Activated CD8-positive, alpha-beta memory T cell treated with anti-CD3 and anti-CD28 coated beads, Interleukin-2, amount 50 U/mL, for 4 hours (primary cell): ENCODE data around the gene TMC2.
A peak's percentile ranks its signal among the peaks of the same experiment; 100 is the strongest.
"Not testable (repeated sequence)": the region's sequence is repeated elsewhere in the genome, so short reads cannot be mapped to it uniquely, and the experiment has no call there.

Source experiments
- DNase-seq: peaks from one replicate; pipeline ENCODE4 v3.0.0-alpha.2; 2020

The TMC2 gene, protein sequence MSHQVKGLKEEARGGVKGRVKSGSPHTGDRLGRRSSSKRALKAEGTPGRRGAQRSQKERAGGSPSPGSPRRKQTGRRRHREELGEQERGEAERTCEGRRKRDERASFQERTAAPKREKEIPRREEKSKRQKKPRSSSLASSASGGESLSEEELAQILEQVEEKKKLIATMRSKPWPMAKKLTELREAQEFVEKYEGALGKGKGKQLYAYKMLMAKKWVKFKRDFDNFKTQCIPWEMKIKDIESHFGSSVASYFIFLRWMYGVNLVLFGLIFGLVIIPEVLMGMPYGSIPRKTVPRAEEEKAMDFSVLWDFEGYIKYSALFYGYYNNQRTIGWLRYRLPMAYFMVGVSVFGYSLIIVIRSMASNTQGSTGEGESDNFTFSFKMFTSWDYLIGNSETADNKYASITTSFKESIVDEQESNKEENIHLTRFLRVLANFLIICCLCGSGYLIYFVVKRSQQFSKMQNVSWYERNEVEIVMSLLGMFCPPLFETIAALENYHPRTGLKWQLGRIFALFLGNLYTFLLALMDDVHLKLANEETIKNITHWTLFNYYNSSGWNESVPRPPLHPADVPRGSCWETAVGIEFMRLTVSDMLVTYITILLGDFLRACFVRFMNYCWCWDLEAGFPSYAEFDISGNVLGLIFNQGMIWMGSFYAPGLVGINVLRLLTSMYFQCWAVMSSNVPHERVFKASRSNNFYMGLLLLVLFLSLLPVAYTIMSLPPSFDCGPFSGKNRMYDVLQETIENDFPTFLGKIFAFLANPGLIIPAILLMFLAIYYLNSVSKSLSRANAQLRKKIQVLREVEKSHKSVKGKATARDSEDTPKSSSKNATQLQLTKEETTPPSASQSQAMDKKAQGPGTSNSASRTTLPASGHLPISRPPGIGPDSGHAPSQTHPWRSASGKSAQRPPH

DNA sequence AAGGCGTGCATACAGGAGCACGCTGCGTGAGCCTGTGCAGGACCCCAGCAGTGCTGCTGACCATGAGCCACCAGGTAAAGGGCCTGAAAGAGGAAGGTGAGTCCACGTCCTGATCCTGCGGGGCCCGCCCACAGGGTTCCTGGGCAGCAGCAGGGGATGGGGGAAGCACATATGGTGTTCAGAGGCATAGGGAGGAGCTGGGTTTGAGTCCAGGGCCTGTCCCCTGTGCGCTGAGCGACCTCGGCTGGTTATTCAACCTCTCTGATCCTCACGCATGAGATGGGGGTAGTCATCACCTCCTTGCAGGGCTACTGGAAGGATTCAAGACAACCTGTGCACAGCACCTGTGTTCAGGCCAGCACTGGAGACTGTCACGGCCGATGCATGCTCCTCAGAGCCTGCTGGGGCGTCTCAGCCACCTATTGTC lies at the start of gene TMC2:
TMC2 (plus strand) TSS at position 14 of the 427 bp plus-strand sequence; CDS start at position 63, 49 bp downstream.
- no peak for DNase-seq

- DNase-seq: not testable (repeated sequence)
Observed at GRCh38 chr20:2502808-2503384, 33.5 kb upstream of the TMC2 start.

DNA sequence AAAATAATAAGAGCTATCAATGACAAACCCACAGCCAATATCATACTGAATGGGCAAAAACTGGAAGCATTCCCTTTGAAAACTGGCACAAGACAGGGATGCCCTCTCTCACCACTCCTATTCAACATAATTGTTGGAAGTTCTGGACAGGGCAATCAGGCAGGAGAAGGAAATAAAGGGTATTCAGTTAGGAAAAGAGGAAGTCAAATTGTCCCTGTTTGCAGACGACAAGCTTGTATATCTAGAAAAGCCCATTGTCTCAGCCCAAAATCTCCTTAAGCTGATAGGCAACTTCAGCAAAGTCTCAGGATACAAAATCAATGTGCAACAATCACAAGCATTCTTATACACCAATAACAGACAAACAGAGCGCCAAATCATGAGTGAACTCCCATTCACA lies 31.6 kb upstream of the TMC2 start:
- not testable (repeated sequence) for DNase-seq

DNA sequence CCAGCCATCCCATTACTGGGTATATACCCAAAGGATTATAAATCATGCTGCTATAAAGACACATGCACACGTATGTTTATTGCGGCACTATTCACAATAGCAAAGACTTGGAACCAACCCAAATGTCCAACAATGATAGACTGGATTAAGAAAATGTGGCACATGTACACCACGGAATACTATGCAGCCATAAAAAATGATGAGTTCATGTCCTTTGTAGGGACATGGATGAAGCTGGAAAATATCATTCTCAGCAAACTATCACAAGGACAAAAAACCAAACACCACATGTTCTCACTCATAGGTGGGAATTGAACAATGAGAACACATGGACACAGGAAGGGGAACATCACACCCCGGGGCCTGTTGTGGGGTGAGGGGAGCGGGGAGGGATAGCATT lies 29.9 kb upstream of the TMC2 start:
- not testable (repeated sequence) for DNase-seq

DNA sequence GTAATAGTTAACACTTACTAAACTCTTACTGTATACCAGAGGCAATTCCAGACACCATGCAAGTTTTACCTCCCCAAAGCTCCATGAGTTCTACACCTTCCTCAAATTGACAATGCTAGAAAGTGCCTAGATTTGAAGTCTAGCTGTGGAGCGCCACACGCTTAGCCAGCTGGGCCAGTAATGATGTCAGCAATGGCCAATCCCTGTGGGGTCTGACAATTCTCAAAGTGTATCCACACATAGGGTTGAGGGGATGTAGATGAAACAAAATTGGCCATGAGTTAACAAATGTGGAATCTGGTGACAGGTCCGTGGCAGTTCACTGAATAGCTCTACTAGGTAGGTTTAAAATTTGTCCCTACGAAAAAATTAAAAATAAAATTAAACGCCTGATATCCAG lies 28.9 kb upstream of the TMC2 start:
- DNase-seq: no peak

DNA sequence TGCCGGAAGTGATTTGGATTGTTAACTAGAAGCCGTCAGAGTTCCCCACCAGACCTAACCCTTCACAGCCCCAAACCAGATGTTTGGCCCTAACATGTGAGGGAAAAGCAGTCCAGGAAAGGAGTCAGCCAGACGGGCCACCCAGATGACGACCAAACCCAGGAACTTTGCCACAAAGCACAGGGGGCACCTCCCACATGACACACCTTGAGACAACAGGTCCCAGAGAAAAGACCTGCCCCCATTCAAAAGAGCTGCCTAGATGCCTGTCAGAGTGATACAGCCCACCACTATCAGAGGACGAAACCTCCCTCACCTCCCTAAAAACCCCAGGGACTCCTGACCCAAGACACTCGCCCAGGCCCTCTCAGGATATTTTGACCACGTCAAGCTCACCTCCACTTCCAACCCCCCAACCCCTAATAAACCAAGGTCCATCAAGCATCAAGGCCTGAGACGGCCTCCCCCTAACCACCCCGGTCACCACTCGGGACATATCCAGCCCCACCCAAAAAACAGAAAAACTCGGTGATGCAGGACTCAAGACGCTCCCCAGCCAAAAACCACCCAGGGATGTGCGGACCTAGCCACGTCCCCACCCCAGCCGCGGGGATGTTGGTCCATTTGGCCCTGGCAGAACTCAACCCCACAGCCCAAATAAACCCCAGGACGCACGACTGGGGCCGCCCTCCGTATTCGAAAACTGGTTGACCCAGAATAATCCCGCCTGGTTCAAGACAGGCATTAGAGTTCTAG lies 28.3 kb upstream of the TMC2 start:
- no peak for DNase-seq

DNA sequence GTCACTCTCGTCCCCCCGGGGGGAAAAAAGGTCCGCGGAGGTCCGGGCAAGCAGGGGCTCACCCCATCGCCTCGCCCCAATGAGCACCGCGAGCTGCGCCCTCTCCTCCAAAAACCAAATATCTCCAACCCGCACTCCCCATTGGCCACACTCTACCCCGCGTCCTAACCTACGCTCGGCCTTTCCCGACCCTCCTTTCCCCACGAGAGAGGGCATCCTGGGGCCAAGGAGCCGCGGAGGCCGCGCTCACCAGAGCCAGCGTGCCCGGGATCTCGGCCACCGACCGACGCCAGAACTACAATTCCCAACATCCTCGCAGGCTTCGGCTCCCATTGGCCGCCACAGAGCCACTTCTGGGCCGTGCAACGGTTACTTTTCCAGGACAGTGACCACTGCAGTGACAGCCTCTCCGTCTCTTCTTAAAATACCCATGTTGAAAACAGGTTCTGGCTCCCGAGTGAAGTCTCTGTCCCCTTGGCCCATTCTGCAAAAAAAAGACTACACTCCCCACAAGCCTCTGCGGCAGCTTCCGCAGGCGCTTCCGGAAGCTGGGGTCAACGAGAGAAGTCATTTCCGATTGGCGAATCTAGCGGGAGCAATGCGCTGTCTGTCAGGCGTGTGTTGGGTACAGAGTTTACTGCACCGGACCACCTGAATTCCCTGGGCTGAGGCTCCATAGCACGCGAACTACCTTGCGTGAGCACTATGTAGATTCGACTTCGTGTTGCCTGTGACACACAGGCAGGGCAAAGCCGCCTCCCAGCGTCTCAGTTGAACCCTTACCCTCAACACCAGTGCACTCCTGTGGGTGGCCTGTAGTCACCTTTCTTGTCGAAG lies 27.5 kb upstream of the TMC2 start, which contains the start of gene ZNF343:
ZNF343 (minus strand) TSS at position 285 of the 837 bp plus-strand sequence. CDS start 15,020 bp downstream, outside the sequence.
- DNase-seq: peak; percentile 73

DNA sequence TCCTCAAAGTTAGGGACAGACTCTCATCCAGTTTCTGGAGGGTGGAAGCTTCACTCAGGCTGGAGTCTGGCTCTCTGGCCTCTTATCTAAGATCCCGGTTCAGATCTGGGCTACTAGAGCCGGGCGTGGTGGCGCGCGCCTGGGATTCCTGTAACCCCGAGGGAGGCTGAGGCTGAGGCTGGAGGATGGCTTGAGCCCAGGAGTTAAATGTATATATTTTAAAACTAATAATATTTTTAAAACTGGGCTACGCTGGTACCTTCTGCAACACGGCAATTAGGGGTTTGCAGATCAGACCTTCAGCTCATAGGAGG lies 26.9 kb upstream of the TMC2 start:
- DNase-seq: no peak

DNA sequence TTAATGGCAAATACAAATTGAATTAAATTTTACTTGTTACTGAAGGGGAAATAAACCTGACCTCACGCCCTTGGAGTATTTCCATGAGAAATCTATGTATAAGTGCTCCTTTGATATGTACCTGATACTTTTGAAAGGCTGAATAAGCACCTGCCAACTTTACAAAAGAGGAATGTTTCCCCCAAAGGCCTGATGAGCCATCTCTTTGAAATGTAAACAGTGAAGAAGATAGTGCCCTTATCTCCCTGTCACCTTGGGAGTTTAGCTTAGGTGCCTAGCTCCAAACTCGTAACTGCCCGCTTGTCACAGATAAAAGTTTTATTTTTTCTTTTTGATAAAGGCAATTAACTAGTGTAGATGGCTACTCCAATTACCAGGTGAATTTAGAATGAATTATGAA lies 26.6 kb upstream of the TMC2 start:
- DNase-seq: no peak

DNA sequence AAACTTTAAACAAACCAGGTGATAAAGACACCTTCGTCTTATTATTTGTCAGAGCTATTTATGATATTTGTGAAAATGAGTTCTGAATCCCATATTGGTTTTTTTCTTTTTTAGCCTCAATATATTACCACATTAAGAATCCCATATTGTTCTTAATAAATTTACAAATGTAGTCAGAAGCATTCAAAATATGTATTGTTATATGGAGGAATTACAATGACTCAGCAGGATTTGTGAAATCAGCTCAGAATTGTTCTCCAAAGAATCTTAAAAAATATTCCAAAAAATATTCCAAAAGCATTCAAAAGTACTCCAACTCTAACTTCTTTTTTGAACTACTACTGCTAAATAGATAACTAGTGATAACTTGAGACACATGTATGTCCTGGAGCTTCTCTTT lies 21.2 kb upstream of the TMC2 start:
- no peak for DNase-seq

DNA sequence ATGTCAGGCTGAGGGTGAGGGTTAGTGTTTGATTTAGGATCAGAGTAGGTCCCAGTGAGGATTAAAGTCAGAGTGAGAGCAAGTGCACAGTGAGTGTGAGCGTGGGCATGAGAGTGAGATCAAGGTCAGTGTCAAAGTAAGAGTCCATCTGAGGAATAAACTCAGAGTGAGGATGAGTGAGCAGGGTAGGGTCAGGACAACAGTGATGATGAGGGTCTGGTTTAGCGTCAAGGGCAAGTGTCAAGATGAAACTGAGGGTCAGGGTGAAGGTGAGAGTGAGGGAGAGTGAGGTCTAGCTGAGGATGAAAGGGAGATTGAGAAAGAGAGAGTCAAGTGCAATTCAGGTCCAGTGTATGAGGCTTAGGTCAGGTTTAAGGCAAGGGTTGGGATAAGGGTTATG lies 20.0 kb upstream of the TMC2 start:
- no peak for DNase-seq

DNA sequence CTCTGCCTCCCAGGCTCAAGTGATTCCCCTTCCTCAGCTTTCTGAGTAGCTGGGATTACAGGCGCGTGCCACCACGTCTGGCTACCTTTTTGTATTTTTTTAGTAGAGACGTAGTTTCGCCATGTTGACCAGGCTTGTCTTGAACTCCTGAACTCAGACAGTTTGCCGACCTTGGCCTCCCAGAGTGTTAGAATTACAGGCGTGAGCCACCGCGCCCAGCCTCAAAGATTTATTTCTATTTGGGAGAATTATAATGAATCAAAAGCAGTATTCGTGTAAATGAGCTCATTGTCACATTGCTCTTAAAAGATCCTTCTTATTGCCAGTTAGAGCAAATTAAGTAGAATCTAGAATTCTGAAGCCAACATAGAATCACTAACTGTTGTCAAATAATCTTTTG lies 18.3 kb upstream of the TMC2 start:
- DNase-seq: no peak

GRCh38 chr20:2518558-2518957 lies 17.8 kb upstream of the TMC2 start:
- no peak for DNase-seq

GRCh38 chr20:2519115-2519809 lies 17.1 kb upstream of the TMC2 start:
- DNase-seq: no peak

DNA sequence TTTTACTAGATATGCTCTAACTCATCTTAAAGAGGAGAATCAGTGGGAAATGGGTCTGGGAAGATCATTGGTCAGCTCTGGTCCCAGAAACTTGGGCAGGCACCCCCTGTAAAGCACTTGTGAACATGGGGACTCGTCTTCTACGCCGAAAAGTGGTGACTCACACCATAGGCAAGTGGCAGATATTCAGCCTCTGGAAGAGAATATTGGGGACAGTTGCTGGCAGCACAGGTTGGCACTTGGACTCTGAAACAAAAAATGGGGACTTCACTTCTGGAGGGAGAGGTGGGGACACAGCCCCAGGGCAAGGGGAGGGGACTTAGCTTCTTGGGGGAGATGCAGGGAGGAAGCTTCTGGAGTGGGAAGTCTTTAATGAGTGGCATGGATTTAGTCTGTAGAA lies 15.8 kb upstream of the TMC2 start:
- no peak for DNase-seq

DNA sequence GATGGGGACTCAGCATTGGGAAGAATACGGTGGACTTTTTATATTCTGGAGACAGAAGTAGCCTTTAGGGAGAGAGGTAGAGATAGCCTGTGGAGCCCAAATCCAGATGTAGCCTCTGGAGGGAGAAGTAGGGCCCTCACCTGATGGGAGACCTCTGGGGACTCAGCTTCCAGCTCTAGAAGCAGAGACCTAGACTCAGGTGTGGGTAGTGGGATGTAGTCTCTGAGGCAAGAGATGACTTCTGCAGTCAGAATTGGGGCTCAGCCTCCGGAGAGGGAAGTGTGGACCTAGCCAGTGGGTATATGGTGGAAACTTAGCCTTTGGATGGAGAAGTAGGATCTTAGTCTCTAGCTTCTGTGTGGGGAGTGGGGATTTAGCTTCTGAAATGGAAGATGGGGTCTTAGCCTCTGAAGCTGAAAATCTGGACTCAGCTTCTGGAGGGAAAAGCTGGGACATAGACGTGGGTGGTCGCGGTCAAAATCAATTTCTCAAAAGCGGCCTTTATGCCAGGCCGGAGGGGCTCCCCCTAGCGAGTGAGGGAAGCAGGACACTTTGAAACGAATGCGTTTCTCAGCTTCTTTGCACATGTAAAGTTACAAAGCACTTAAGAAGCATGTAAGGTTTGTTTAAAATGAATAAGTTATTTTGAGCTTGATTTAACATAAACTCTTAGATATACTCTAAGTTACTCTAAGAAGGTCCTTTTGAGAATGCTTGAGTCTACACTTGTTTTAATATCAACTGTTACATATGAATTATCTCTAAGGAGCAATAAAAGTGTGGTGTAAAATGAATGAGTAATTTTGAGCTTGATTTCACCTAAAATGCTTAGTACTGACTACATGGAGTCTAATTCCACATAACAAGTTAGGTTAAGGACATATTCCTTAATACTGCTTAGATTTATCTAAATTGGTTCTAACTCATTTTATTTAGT lies 14.7 kb upstream of the TMC2 start:
- DNase-seq: peak; percentile 57

- not testable (repeated sequence) for DNase-seq
Observed at GRCh38 chr20:2522826-2523429, 13.4 kb upstream of the TMC2 start.

GRCh38 chr20:2523919-2524708 lies 12.3 kb upstream of the TMC2 start:
- DNase-seq: peak; percentile 93
